Mammary epithelial cell (primary cell): Measurements from ENCODE around the gene CERCAM.
A peak's percentile ranks its signal among the peaks of the same experiment; 100 is the strongest.

Experiments
- CTCF ChIP-seq, 2 donors: IDR thresholded peaks in 1 of 2; conservative IDR thresholded peaks in 1 of 2; 2 replicates each; pipeline ENCODE4 v1.5.1; 2011 to 2012; ENCODE audit warnings: inconsistent platforms in 2 of 2, low read length in 2 of 2, mild to moderate bottlenecking in 2 of 2, control low read depth in 1 of 2, low read depth in 1 of 2; ENCODE audit not compliant: insufficient read depth in 1 of 2; ENCODE audit errors: extremely low read depth in 1 of 2
- EZH2 ChIP-seq: IDR thresholded peaks from 2 replicates; pipeline ENCODE4 v1.6.1; 2012; ENCODE audit warnings: low read length, inconsistent platforms, borderline replicate concordance

GRCh38 chr9:128438343-128439109 is 17.9 kb downstream of the CERCAM start:
- TF ChIP-seq CTCF (conservative IDR thresholded peaks at IDR 0.05 in 1 of 2, IDR thresholded peaks at IDR 0.05 in 1 of 2; ENCODE audit: extremely low read depth in 1 of 2, insufficient read depth in 1 of 2, low read depth in 1 of 2, low read length in 2 of 2) (peak; percentile 78 to 96), EZH2 (no peak)
